GM12872 (cell line): Measurements from ENCODE around the gene INPP1.

Source experiments
- TF ChIP-seq, protein P1 (sequence below): IDR thresholded peaks from 3 replicates; pipeline ENCODE4 v1.5.1; 2011; ENCODE audit warnings: low read depth, mild to moderate bottlenecking, low read length, moderate library complexity; ENCODE audit not compliant: insufficient read depth

INPP1 gene

DNA sequence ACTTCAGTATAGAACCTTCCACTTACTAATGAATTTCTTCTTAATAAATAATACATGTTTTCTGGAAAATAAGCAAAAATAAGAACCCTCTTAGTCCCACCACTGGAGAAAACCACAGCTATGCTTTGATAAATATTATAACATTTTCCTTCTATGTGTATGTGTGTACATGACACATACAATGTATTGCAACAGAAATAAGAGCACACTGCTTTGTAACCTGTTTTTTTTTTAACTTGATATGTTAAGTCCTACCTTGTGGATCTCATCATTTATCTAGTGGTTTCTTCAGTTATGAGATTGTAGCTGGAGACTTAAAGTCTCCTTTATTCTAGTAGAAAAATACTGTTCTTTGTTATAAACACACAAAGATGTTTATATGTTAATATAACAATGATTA is 17.2 kb downstream of the INPP1 start:
- TF ChIP-seq, protein P1, sequence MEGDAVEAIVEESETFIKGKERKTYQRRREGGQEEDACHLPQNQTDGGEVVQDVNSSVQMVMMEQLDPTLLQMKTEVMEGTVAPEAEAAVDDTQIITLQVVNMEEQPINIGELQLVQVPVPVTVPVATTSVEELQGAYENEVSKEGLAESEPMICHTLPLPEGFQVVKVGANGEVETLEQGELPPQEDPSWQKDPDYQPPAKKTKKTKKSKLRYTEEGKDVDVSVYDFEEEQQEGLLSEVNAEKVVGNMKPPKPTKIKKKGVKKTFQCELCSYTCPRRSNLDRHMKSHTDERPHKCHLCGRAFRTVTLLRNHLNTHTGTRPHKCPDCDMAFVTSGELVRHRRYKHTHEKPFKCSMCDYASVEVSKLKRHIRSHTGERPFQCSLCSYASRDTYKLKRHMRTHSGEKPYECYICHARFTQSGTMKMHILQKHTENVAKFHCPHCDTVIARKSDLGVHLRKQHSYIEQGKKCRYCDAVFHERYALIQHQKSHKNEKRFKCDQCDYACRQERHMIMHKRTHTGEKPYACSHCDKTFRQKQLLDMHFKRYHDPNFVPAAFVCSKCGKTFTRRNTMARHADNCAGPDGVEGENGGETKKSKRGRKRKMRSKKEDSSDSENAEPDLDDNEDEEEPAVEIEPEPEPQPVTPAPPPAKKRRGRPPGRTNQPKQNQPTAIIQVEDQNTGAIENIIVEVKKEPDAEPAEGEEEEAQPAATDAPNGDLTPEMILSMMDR, result no peak

DNA sequence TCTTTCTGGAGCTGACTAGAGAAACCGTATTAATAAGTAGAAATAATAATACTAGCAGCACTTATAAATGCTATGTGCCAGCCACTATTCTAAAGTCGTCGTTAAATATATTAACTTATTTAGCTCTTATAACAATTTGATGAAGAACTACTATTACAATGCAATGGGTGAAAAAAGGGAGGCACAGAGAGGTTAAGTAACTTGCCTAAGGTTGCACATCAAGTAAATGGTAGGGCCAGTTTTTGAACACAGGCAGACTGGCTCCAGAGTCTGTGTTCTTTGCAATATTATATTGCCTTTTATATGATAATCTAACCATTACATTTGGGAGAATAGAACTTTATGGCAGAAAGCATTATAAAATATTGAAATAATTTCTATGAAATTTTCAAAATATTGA is 17.6 kb downstream of the INPP1 start:
- TF ChIP-seq, protein P1, result no peak

DNA sequence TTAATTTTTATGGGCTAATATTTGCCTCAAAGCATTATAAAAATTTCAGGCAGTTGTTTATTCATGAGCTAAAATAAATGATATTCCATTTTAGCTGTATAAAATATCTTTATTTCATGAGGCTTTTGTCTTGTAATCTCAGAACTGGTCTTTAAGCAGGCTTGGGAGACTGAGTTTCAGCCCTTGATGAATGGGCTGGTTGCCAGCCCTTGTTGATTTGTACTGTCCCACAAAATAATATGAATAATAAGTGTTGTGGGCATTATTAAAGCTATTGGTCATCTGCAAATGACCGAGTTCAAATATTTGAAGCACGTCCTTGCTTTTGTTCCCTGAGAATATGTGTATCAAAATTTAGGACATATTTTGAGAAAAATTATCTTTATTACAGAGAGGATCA is 18.2 kb downstream of the INPP1 start:
- TF ChIP-seq, protein P1, result no peak

DNA sequence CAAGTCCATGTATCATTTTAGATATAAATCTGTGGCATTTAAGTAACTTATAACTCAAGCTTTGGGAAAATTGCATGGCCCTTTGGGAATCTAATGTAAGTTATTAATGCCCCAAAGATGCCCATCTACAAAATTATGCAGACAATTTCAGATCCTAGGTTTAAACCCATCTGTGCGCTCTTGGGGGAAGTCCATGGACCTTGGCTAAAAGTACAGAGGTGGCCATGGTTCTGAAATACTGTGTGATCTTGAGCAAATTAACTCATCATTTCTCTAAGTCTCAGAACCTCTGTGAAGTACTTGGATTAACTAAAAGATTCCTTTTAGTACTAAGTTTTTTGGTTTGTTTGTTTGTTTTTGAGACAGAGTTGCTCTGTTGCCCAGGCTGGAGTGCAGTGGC is 19.5 kb downstream of the INPP1 start:
- TF ChIP-seq, protein P1, result no peak

DNA sequence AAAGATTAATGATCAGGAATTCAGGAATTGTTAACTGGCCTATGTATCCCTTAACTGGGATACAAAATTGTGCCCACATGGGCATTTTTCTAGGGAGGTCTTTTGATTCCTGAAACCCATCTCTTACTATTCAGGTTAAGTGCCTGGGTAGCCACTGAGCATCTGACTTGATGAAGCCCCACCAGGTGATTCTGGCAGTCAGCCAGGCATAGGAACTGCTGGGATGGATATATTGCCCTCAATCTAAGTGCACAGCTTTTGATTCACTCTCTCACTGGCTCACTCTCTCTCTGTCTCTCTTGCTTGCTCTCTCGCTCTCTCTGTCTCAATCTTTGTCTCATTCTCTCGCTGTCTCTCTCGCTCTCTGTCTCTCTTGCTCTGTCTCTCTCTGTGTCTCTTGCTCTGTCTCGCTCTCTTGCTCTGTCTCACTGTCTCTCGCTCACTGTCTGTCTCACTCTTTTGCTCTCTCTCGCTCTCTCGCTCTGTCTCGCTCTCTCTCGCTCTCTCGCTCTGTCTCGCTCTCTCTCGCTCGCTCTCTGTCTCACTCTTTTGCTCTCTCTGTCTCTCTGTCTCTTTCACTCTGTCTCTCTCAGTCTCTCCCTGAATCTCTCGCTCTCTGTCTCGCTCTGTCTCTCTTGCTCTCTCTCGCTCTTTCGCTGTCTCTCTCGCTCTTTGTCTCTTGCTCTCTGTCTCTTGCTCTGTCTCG is 22.3 kb downstream of the INPP1 start:
- TF ChIP-seq, protein P1, result no peak

GRCh38 chr2:190366248-190366753 is 22.9 kb downstream of the INPP1 start:
- TF ChIP-seq, protein P1, result no peak

DNA sequence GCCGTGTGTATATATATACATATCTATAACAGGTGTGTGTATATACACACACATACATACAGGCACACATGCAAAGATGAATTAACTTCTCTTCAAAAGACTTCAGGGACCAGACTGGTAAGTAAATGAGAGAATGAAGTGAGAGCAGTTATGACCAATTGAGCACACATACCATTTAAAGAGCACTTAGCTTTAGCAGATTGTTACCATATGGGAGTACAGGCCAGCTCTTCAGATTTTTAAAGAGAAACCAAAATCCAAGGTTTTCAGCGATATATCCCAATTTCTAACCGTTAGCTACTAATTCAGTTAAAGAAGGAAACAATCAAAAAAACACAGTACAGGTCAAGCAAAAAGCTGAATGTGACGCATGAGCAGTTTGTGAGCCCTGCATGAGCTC is 23.7 kb downstream of the INPP1 start:
- TF ChIP-seq, protein P1, result no peak
